ENCODE measurements around the gene ADPRS. TPM values are rescaled to one million over a fixed set of nuclear protein-coding genes. Genes with fewer than 3 reads are reported as not detected.

Gene ADPRS
- total RNA-seq, 1 donor = 12.4 TPM

DNA sequence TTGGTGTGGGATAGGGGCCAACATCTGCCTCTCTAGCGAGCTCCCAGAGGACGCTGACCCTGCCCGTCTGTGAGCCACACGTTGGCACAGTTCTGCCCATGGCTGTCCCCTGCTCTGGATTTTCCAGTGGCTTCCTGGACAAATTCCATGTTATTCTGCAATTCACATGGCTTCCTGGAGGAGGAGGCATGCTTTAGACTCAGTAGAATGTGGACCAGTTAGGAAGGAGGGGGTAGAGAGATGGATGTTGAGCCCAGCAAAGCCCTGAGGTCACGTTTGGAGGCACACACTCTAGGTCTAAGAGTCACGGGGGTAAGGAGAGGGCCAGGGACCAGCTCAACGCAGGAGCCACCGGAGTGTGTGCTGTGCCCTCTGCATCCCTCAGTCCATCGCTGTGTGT lies 24.1 kb downstream of the ADPRS start:
- no peak overlapping the region for H3K4me3 ChIP-seq (ENCODE audit: low read length)
- H3K4me1 ChIP-seq (ENCODE audit: insufficient read depth, low read length) = peaks cover 30% of the 10 kb centered on the region
- H3K9me3 ChIP-seq (ENCODE audit: low read depth, low read length) = no peaks in the 10 kb centered on the region
- H3K27me3 ChIP-seq (ENCODE audit: insufficient read depth, low read length) = no peaks in the 10 kb centered on the region

- Histone ChIP-seq H3K9me3 (ENCODE audit: low read depth, low read length) (no peaks in the 10 kb centered on the region), H3K27me3 (ENCODE audit: insufficient read depth, low read length) (no peaks in the 10 kb centered on the region), H3K4me1 (ENCODE audit: insufficient read depth, low read length) (peaks cover 27% of the 10 kb centered on the region), H3K4me3 (ENCODE audit: low read length) (no peak overlapping the region)
Measured at GRCh38 chr1:36114371-36114770, 25.7 kb downstream of the ADPRS start.

- Histone ChIP-seq H3K9me3 (ENCODE audit: low read depth, low read length) (no peaks in the 10 kb centered on the region), H3K4me3 (ENCODE audit: low read length) (no peak overlapping the region), H3K4me1 (ENCODE audit: insufficient read depth, low read length) (peaks cover 32% of the 10 kb centered on the region), H3K27me3 (ENCODE audit: insufficient read depth, low read length) (no peaks in the 10 kb centered on the region)
Measured at GRCh38 chr1:36115200-36115669, 26.5 kb downstream of the ADPRS start.

GRCh38 chr1:36115931-36116330 lies 27.2 kb downstream of the ADPRS start:
- Histone ChIP-seq H3K9me3 (ENCODE audit: low read depth, low read length) (no peaks in the 10 kb centered on the region), H3K4me1 (ENCODE audit: insufficient read depth, low read length) (peaks cover 35% of the 10 kb centered on the region), H3K4me3 (ENCODE audit: low read length) (no peak overlapping the region), H3K27me3 (ENCODE audit: insufficient read depth, low read length) (no peaks in the 10 kb centered on the region)

- no peaks in the 10 kb centered on the region for H3K27me3 ChIP-seq (ENCODE audit: insufficient read depth, low read length)
- peaks cover 39% of the 10 kb centered on the region for H3K4me1 ChIP-seq (ENCODE audit: insufficient read depth, low read length)
- H3K9me3 ChIP-seq (ENCODE audit: low read depth, low read length) = no peaks in the 10 kb centered on the region
- no peak overlapping the region for H3K4me3 ChIP-seq (ENCODE audit: low read length)
Measured at GRCh38 chr1:36116901-36117300, 28.2 kb downstream of the ADPRS start.

DNA sequence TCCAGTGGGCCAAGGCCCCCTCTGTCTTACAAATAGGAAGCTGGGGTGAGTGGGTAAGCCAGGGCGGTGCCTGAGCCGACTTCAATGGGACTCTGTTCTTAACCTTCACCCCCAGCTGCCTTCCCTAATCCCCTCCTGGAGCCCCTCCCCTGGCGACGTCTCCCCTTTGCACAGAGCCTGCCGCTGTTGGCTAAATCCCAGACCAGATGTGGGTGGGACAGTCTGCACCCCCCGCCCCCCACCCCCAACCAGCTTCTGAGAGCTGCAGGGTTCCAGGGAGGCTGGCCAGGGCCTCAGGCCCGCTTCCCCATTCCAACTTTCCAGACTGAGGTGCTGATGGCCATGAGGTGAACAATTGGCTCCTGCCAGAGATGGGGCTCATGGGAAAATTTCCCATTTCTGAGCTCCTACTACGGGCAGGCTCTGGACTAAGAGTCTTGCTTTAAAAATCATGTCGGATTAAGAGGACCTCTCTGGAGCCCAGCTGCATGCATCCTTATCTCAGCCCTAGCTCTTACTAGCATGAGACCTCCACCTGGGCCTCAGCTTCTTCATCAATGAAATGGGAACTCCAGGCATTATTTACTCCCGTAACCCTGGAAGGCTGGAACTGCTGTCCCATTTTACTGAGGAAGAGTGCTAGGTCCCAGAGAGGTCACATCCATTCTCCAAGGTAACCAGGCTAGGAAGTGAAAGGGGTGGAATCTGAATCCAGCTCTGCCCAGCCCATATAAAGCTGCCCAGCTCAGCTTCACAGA lies 29.9 kb downstream of the ADPRS start:
- peaks cover 56% of the 10 kb centered on the region for H3K4me1 ChIP-seq (ENCODE audit: insufficient read depth, low read length)
- no peaks in the 10 kb centered on the region for H3K27me3 ChIP-seq (ENCODE audit: insufficient read depth, low read length)
- no peak overlapping the region for H3K4me3 ChIP-seq (ENCODE audit: low read length)
- H3K9me3 ChIP-seq (ENCODE audit: low read depth, low read length) = no peaks in the 10 kb centered on the region

- Histone ChIP-seq H3K4me3 (ENCODE audit: low read length) (no peak overlapping the region), H3K27me3 (ENCODE audit: insufficient read depth, low read length) (no peaks in the 10 kb centered on the region), H3K9me3 (ENCODE audit: low read depth, low read length) (no peaks in the 10 kb centered on the region), H3K4me1 (ENCODE audit: insufficient read depth, low read length) (peaks cover 65% of the 10 kb centered on the region)
Measured at GRCh38 chr1:36119456-36119855, 30.8 kb downstream of the ADPRS start.

GRCh38 chr1:36122062-36123030 lies 33.7 kb downstream of the ADPRS start:
- Histone ChIP-seq H3K9me3 (ENCODE audit: low read depth, low read length) (no peaks in the 10 kb centered on the region), H3K4me3 (ENCODE audit: low read length) (no peak overlapping the region), H3K4me1 (ENCODE audit: insufficient read depth, low read length) (peaks cover 58% of the 10 kb centered on the region), H3K27me3 (ENCODE audit: insufficient read depth, low read length) (peaks cover 3% of the 10 kb centered on the region)

- Histone ChIP-seq H3K9me3 (ENCODE audit: low read depth, low read length) (no peaks in the 10 kb centered on the region), H3K4me1 (ENCODE audit: insufficient read depth, low read length) (peaks cover 60% of the 10 kb centered on the region), H3K4me3 (ENCODE audit: low read length) (no peak overlapping the region), H3K27me3 (ENCODE audit: insufficient read depth, low read length) (peaks cover 3% of the 10 kb centered on the region)
Measured at GRCh38 chr1:36123356-36123755, 34.7 kb downstream of the ADPRS start.

- H3K9me3 ChIP-seq (ENCODE audit: low read depth, low read length) = no peaks in the 10 kb centered on the region
- peaks cover 3% of the 10 kb centered on the region for H3K27me3 ChIP-seq (ENCODE audit: insufficient read depth, low read length)
- no peak overlapping the region for H3K4me3 ChIP-seq (ENCODE audit: low read length)
- H3K4me1 ChIP-seq (ENCODE audit: insufficient read depth, low read length) = peaks cover 53% of the 10 kb centered on the region
Measured at GRCh38 chr1:36124404-36125128, 35.9 kb downstream of the ADPRS start.

GRCh38 chr1:36125129-36125991 lies 36.7 kb downstream of the ADPRS start, which contains the start of gene COL8A2:
Gene COL8A2, minus strand, starts transcription at chr1:36125222. Its CDS starts 24,980 bp downstream, at chr1:36100242.
- peaks cover 45% of the 10 kb centered on the region for H3K4me1 ChIP-seq (ENCODE audit: insufficient read depth, low read length)
- no peak within 1 kb of the TSS for H3K4me3 ChIP-seq (ENCODE audit: low read length)

DNA sequence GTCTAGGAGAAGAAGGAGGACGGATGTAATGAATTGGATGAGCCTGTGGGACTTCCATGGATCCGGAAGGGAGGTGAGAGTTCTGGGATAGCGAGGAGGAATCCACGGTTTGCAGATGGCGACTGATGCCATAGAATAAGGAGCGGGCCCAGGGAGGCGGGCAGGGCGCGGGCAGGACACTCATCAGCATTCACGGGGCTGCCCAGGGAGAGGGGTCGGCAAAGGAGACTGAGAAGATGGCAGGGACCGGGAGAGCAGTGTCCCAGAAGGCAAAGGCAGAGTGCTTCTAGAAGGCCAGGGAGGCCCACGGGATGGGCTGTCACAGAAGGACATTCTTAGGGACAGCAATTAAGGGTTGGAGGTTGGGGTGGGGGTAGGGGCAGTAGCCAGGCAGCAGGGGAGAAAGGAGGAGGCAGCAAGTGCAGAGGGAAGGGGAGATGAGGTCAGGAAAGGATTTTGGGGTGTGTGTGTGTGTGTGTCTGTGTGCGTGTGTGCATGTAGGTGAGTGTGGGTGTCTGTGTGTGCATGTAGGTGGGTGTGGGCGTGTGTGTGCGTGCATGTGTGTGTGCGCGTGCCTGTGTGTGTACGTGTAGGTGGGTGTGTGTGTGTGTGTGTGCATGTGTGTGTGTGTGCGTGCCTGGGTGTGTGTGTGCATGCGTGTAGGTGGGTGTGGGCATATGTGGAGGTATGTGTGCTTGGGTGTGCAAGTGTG lies 37.5 kb downstream of the ADPRS start:
- Histone ChIP-seq H3K4me3 (ENCODE audit: low read length) (no peak overlapping the region), H3K4me1 (ENCODE audit: insufficient read depth, low read length) (peaks cover 43% of the 10 kb centered on the region), H3K27me3 (ENCODE audit: insufficient read depth, low read length) (peaks cover 3% of the 10 kb centered on the region), H3K9me3 (ENCODE audit: low read depth, low read length) (no peaks in the 10 kb centered on the region)

More at GRCh38 chr1:36125129-36125991, 36.7 kb downstream of the ADPRS start, which contains the start of gene COL8A2:
- H3K27me3 ChIP-seq (ENCODE audit: insufficient read depth, low read length) = peaks cover 3% of the 10 kb centered on the region
- no peaks in the 10 kb centered on the region for H3K9me3 ChIP-seq (ENCODE audit: low read depth, low read length)

- Histone ChIP-seq H3K4me3 (ENCODE audit: low read length) (no peak overlapping the region), H3K4me1 (ENCODE audit: insufficient read depth, low read length) (peaks cover 39% of the 10 kb centered on the region), H3K27me3 (ENCODE audit: insufficient read depth, low read length) (peaks cover 3% of the 10 kb centered on the region), H3K9me3 (ENCODE audit: low read depth, low read length) (no peaks in the 10 kb centered on the region)
Measured at GRCh38 chr1:36126797-36127500, 38.3 kb downstream of the ADPRS start.
